Measurements from ENCODE around the gene CASKIN2. TPM values are rescaled to one million over a fixed set of nuclear protein-coding genes. Genes with fewer than 3 reads are reported as not detected.
A peak's percentile ranks its signal among the peaks of the same experiment; 100 is the strongest.

Gene CASKIN2
- polyA plus RNA-seq, 2 of the 4 experiments (the other 2 are of a cell fraction): 3.6 to 11.2 TPM

GRCh38 chr17:75514919-75515495, 330 bp downstream of the CASKIN2 start:
- Histone ChIP-seq H3K4me1 (peaks cover 38% of the 10 kb centered on the region), H3K4me3 (peak overlapping the region; percentile 89), H3K27ac (peak overlapping the region; percentile 91 to 98), H3K9me3 (no peaks in the 10 kb centered on the region), H3K4me2 (peak overlapping the region; percentile 98)
- ChIA-PET CTCF (interaction anchor here (0.7 to 3.4 kb wide), 8 partner anchors 10 to 103 kb away, joined by 3 to 40 read pairs (median 4); partner anchors contain the start of gene LLGL2), POLR2A (no interaction called here)
- DNase-seq (ENCODE audit: low read depth in 1 of 2, low spot score in 1 of 2) (no peak), ATAC-seq (peak; percentile 5 to 6; a peak in 5 of 6 replicates), FAIRE-seq (no peak)
- WGBS (ENCODE audit: missing lambda C conversion rate): 3% methylated on average over 21 of the region's 50 CpGs
- TF ChIP-seq HOXB5 (CRISPR knock-in tag; IDR thresholded peaks at IDR 0.05) (no peak), POLR2A (IDR thresholded peaks at IDR 0.05; ENCODE audit: low read length) (peak; percentile 32; the same call in 1 of the 2 replicates)

- ChIA-PET POLR2A (no interaction called here), CTCF (interaction anchor here (0.7 to 3.4 kb wide), 12 partner anchors 10 to 102 kb away, joined by 3 to 40 read pairs (median 4); partner anchors contain the start of gene LLGL2)
- FAIRE-seq: no peak
- no peak for ATAC-seq
- no peak for DNase-seq (ENCODE audit: low read depth in 1 of 2, low spot score in 1 of 2)
- peak overlapping the region; percentile 91 to 98 for H3K27ac ChIP-seq
- H3K4me2 ChIP-seq: peak overlapping the region; percentile 98
- H3K4me3 ChIP-seq: peak overlapping the region; percentile 89
- WGBS (ENCODE audit: missing lambda C conversion rate): 56% methylated on average over 15 of the region's 15 CpGs
- H3K4me1 ChIP-seq: peaks cover 38% of the 10 kb centered on the region
- no peaks in the 10 kb centered on the region for H3K9me3 ChIP-seq
- TF ChIP-seq, protein P1, sequence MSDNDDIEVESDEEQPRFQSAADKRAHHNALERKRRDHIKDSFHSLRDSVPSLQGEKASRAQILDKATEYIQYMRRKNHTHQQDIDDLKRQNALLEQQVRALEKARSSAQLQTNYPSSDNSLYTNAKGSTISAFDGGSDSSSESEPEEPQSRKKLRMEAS (IDR thresholded peaks at IDR 0.05): 0 out of 2 replicates have a peak, but pooled peaks have one; percentile 10
- TF ChIP-seq, protein P2, sequence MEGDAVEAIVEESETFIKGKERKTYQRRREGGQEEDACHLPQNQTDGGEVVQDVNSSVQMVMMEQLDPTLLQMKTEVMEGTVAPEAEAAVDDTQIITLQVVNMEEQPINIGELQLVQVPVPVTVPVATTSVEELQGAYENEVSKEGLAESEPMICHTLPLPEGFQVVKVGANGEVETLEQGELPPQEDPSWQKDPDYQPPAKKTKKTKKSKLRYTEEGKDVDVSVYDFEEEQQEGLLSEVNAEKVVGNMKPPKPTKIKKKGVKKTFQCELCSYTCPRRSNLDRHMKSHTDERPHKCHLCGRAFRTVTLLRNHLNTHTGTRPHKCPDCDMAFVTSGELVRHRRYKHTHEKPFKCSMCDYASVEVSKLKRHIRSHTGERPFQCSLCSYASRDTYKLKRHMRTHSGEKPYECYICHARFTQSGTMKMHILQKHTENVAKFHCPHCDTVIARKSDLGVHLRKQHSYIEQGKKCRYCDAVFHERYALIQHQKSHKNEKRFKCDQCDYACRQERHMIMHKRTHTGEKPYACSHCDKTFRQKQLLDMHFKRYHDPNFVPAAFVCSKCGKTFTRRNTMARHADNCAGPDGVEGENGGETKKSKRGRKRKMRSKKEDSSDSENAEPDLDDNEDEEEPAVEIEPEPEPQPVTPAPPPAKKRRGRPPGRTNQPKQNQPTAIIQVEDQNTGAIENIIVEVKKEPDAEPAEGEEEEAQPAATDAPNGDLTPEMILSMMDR (IDR thresholded peaks at IDR 0.05): no peak
These were observed 928 bp downstream of the CASKIN2 start for GRCh38 chr17:75514299-75514918.

DNA sequence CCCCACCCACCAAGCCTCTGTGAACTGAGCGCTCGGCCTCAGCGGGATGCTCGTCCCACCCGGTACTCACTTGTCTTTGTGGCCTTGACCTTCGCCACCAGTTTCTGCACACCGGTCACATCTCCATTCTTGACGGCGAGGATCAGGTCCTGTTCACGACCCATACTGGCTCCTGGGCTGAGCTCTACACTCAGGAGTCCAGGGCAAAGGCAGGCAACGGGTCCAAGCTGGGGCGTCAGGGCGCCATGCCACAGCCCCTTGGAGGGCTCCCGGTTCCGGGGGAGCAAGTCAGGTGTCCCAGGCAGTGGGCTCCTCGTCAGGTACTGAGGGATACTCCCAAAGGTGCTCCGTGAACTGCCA, 1.7 kb downstream of the CASKIN2 start:
- DNase-seq (ENCODE audit: low read depth in 1 of 2, low spot score in 1 of 2) (no peak), ATAC-seq (no peak), FAIRE-seq (no peak)
- Histone ChIP-seq H3K4me1 (peaks cover 45% of the 10 kb centered on the region), H3K27ac (peak overlapping the region in 1 of 2 experiments; percentile 98; a peak in 1 of 6 replicates), H3K4me3 (no peak overlapping the region), H3K9me3 (no peaks in the 10 kb centered on the region), H3K4me2 (peak overlapping the region; percentile 98; the same call in 1 of the 3 replicates)
- ChIA-PET POLR2A (no interaction called here), CTCF (interaction anchor here (0.9 to 3.4 kb wide), 10 partner anchors 9 to 101 kb away, joined by 3 to 40 read pairs (median 4); no protein-coding TSS in a partner anchor)
- 98% methylated on average over 17 of the region's 17 CpGs for WGBS (ENCODE audit: missing lambda C conversion rate)
- TF ChIP-seq JUN (IDR thresholded peaks at IDR 0.05): no peak
- no peak for TF ChIP-seq EHMT2 (IDR thresholded peaks at IDR 0.05; ENCODE audit: low read depth)
- no peak for TF ChIP-seq HOXB13 (CRISPR knock-in tag; IDR thresholded peaks at IDR 0.05; ENCODE audit: low read depth)
- TF ChIP-seq RAD21 (conservative IDR thresholded peaks at IDR 0.05 in 1 of 2, IDR thresholded peaks at IDR 0.05 in 1 of 2): no peak
- no peak for TF ChIP-seq NR3C1 (IDR thresholded peaks at IDR 0.05)

- Histone ChIP-seq H3K4me3 (no peak overlapping the region), H3K9me3 (no peaks in the 10 kb centered on the region), H3K4me2 (no peak overlapping the region), H3K4me1 (peaks cover 50% of the 10 kb centered on the region), H3K27ac (no peak overlapping the region)
- ChIA-PET POLR2A (no interaction called here), CTCF (interaction anchor here (0.7 to 3.4 kb wide), 10 partner anchors 9 to 101 kb away, joined by 3 to 40 read pairs (median 4); no protein-coding TSS in a partner anchor)
- whole genome bisulfite sequencing (ENCODE audit: missing lambda C conversion rate): 67% methylated on average over 10 of the region's 10 CpGs
- DNase-seq (ENCODE audit: low read depth in 1 of 2, low spot score in 1 of 2) (no peak), ATAC-seq (no peak), FAIRE-seq (no peak)
- TF ChIP-seq JUN (IDR thresholded peaks at IDR 0.05) (no peak), KDM1A (IDR thresholded peaks at IDR 0.05; ENCODE audit: low read depth) (peak; percentile 93; the same call in 1 of the 2 replicates), ZFP36 (IDR thresholded peaks at IDR 0.05; ENCODE audit: borderline replicate concordance, partially characterized antibody) (peak; percentile 89), CHD4 (IDR thresholded peaks at IDR 0.05; ENCODE audit: borderline replicate concordance) (peak; percentile 23; the same call in 1 of the 2 replicates), FOXS1 (CRISPR knock-in tag; IDR thresholded peaks at IDR 0.05) (no peak)
These were observed 2.3 kb downstream of the CASKIN2 start for GRCh38 chr17:75512926-75513640.

Data from A549 (cell line).